ENCODE data around the gene KLK1.

GRCh38 chr19:50822661-50823208 lies 852 bp downstream of the KLK1 start:
- TF ChIP-seq POLR2AphosphoS5 (IDR thresholded peaks at IDR 0.05) (no peak), CTCF (IDR thresholded peaks at IDR 0.05 in 8 of 11, conservative IDR thresholded peaks at IDR 0.05 in 3 of 11) (no peak), POLR2A (IDR thresholded peaks at IDR 0.05) (no peak)
